ENCODE data around the gene ZNF343. TPM values are rescaled to one million over a fixed set of nuclear protein-coding genes. Genes with fewer than 3 reads are reported as not detected.

The ZNF343 gene
- total and polyA plus RNA-seq, 2 experiments from 2014 or later = 6.2 to 7.0 TPM

- Histone ChIP-seq H3K9me3 (ENCODE audit: low read depth) (no peaks in the 10 kb centered on the region), H3K4me1 (ENCODE audit: insufficient read depth) (no peaks in the 10 kb centered on the region), H3K27me3 (no peaks in the 10 kb centered on the region), H3K79me2 (no peaks in the 10 kb centered on the region), H3K4me3 (no peak overlapping the region), H2AFZ (no peak overlapping the region), H3K4me2 (no peak overlapping the region), H3K36me3 (replicated peaks; ENCODE audit: insufficient read depth, low read depth) (no peaks in the 10 kb centered on the region), H4K20me1 (ENCODE audit: insufficient read depth, poor library complexity, severe bottlenecking) (no peaks in the 10 kb centered on the region), H3K9me2 (replicated peaks; ENCODE audit: insufficient read depth) (no peaks in the 10 kb centered on the region), H3K27ac (no peak overlapping the region)
- DNase-seq (ENCODE audit: low spot score) = no peak
- 58% methylated on average over 12 of the region's 12 CpGs for WGBS (ENCODE audit: low lambda C conversion rate, missing lambda C conversion rate)
- TF ChIP-seq CTCF (IDR thresholded peaks at IDR 0.05; ENCODE audit: poor library complexity) (no peak), EZH2phosphoT487 (IDR thresholded peaks at IDR 0.05; ENCODE audit: low read depth, severe bottlenecking, unreplicated experiment) (no peak), EZH2 (IDR thresholded peaks at IDR 0.05; ENCODE audit: borderline replicate concordance) (no peak)
Observed at GRCh38 chr20:2535711-2536559, 27.2 kb upstream of the ZNF343 start.

GRCh38 chr20:2533118-2533517, 24.4 kb upstream of the ZNF343 start:
- TF ChIP-seq CTCF (IDR thresholded peaks at IDR 0.05; ENCODE audit: poor library complexity) (no peak), EZH2phosphoT487 (IDR thresholded peaks at IDR 0.05; ENCODE audit: low read depth, severe bottlenecking, unreplicated experiment) (no peak), EZH2 (IDR thresholded peaks at IDR 0.05; ENCODE audit: borderline replicate concordance) (no peak)
- Histone ChIP-seq H4K20me1 (ENCODE audit: insufficient read depth, poor library complexity, severe bottlenecking) (no peaks in the 10 kb centered on the region), H3K36me3 (replicated peaks; ENCODE audit: insufficient read depth, low read depth) (no peaks in the 10 kb centered on the region), H3K9me2 (replicated peaks; ENCODE audit: insufficient read depth) (no peaks in the 10 kb centered on the region), H3K79me2 (no peaks in the 10 kb centered on the region), H3K9me3 (ENCODE audit: low read depth) (no peaks in the 10 kb centered on the region), H3K4me3 (no peak overlapping the region), H3K4me2 (no peak overlapping the region), H3K27ac (no peak overlapping the region), H3K27me3 (peaks cover 4% of the 10 kb centered on the region), H2AFZ (no peak overlapping the region), H3K4me1 (ENCODE audit: insufficient read depth) (no peaks in the 10 kb centered on the region)
- WGBS (ENCODE audit: low lambda C conversion rate, missing lambda C conversion rate) = 88% methylated on average over 8 of the region's 8 CpGs
- DNase-seq (ENCODE audit: low spot score) = no peak

- Histone ChIP-seq H2AFZ (no peak overlapping the region), H3K4me1 (ENCODE audit: insufficient read depth) (peaks cover 3% of the 10 kb centered on the region), H3K4me3 (no peak overlapping the region), H3K9me3 (ENCODE audit: low read depth) (no peaks in the 10 kb centered on the region), H3K27ac (no peak overlapping the region), H3K4me2 (no peak overlapping the region), H3K27me3 (peaks cover 4% of the 10 kb centered on the region), H3K9me2 (replicated peaks; ENCODE audit: insufficient read depth) (no peaks in the 10 kb centered on the region), H4K20me1 (ENCODE audit: insufficient read depth, poor library complexity, severe bottlenecking) (no peaks in the 10 kb centered on the region), H3K36me3 (replicated peaks; ENCODE audit: insufficient read depth, low read depth) (no peaks in the 10 kb centered on the region), H3K79me2 (no peaks in the 10 kb centered on the region)
- DNase-seq (ENCODE audit: low spot score) = no peak
- no peak for TF ChIP-seq EZH2phosphoT487 (IDR thresholded peaks at IDR 0.05; ENCODE audit: low read depth, severe bottlenecking, unreplicated experiment)
- no peak for TF ChIP-seq CTCF (IDR thresholded peaks at IDR 0.05; ENCODE audit: poor library complexity)
- TF ChIP-seq EZH2 (IDR thresholded peaks at IDR 0.05; ENCODE audit: borderline replicate concordance) = no peak
- WGBS (ENCODE audit: low lambda C conversion rate, missing lambda C conversion rate) = 62% methylated on average over 10 of the region's 10 CpGs
Observed at GRCh38 chr20:2528671-2529271, 20.1 kb upstream of the ZNF343 start.

Data from hepatocyte (in vitro differentiated cells).